Measurements from ENCODE around the gene SUGCT.

GRCh38 chr7:40584667-40585433, 450.0 kb downstream of the SUGCT start:
- TF ChIP-seq CTCF (IDR thresholded peaks at IDR 0.05) (no peak), POLR2A (IDR thresholded peaks at IDR 0.05) (no peak)
